Sigmoid colon (tissue), 7 donors: ENCODE results near the gene CACNA2D3. TPM values are rescaled to one million over a fixed set of nuclear protein-coding genes. Genes with fewer than 3 reads are reported as not detected.

ENCODE experiments used
- DNase-seq: peaks from one replicate; pipeline ENCODE4 v3.0.0-alpha.2; 2019
- H3K27ac ChIP-seq, 4 donors: fragments of 200-600 bp; sonication (generic); one replicate each; pipeline ENCODE4 v1.5.1; 2016 to 2019; ENCODE audit warnings: mild to moderate bottlenecking in 1 of 4
- H3K27me3 ChIP-seq, 3 donors: fragments of 200-600 bp; sonication (generic); one replicate each; pipeline ENCODE4 v1.5.1; 2019; ENCODE audit warnings: mild to moderate bottlenecking in 1 of 3
- H3K36me3 ChIP-seq, 4 donors: fragments of 200-600 bp; sonication (generic); one replicate each; pipeline ENCODE4 v1.5.1; 2016 to 2019
- H3K4me1 ChIP-seq, 4 donors: fragments of 200-600 bp; sonication (generic); one replicate each; pipeline ENCODE4 v1.5.1; 2017 to 2019
- H3K4me3 ChIP-seq, 4 donors: fragments of 200-600 bp; sonication (generic); one replicate each; pipeline ENCODE4 v1.5.1; 2017 to 2019; ENCODE audit warnings: mild to moderate bottlenecking in 2 of 4, moderate library complexity in 1 of 4
- H3K9me3 ChIP-seq, 4 donors: fragments of 200-600 bp in 3 of 4; sonication (generic) in 3 of 4; one replicate each; pipeline versions ENCODE4 v1.5.1 to v1.6.1; 2013 to 2019
- CTCF ChIP-seq, 4 experiments: fragments of 450-650 bp in 3 of 4; fragments of 200-600 bp in 1 of 4; IDR thresholded peaks; one replicate each; pipeline ENCODE4 v1.5.1; 2016 to 2019; ENCODE audit warnings: antibody characterized with exemption in 4 of 4, mild to moderate bottlenecking in 3 of 4, moderate library complexity in 2 of 4
- EP300 ChIP-seq, 4 donors: sonication (generic); formaldehyde crosslinking; IDR thresholded peaks; one replicate each; pipeline ENCODE4 v1.6.1; 2017; ENCODE audit warnings: antibody characterized with exemption in 4 of 4
- POLR2A ChIP-seq, 2 donors: fragments of 450-650 bp; IDR thresholded peaks; one replicate each; pipeline ENCODE4 v1.6.1; 2016; ENCODE audit warnings: antibody characterized with exemption in 2 of 2, mild to moderate bottlenecking in 2 of 2, moderate library complexity in 2 of 2
- POLR2AphosphoS5 ChIP-seq, 4 donors: sonication (generic); formaldehyde crosslinking; IDR thresholded peaks; one replicate each; pipeline ENCODE4 v1.6.1; 2017; ENCODE audit warnings: antibody characterized with exemption in 4 of 4
- WGBS, 2 donors: extraction: QIAGEN DNeasy Blood & Tissue Kit; methylation state at CpG; one replicate each; pipeline ENCODE4 v1.1.7; 2013; 5-methylcytosine and 5-hydroxymethylcytosine counted together
- intact Hi-C: fragments of 100-400 bp; cut with DNase I; formaldehyde crosslinking; loops from one replicate; pipeline ENCODE4 v1.15.1; 2023
- polyA plus RNA-seq, 3 donors: library from polyadenylated mRNA; stranded (reverse); fragments of 200-250 nt; gene quantifications; one replicate each; pipeline ENCODE4 v1.2.3, GENCODE V29; 2013
- total RNA-seq, 4 donors: library from RNA; depleted of rRNA; stranded (reverse); fragments of >200 nt; gene quantifications; one replicate each; pipeline ENCODE4 v1.1.0, GENCODE V29; 2016
- donor health status: healthy with polysubstance abuse.
- donor health status: Bipolar disorder and iron deficiency.
- donor health status: healthy.

CACNA2D3 gene
- total and polyA plus RNA-seq, 7 donors: 0.32 to 10.2 (median 4.8) TPM; not detected in 1

- no peaks in the 10 kb centered on the region for H3K36me3 ChIP-seq
- H3K4me1 ChIP-seq: peaks cover 0 to 44% (median 26%) of the 10 kb centered on the region in 4 donors
- WGBS, 2 donors: 92 to 93% methylated on average over 4 of the region's 4 CpGs
- intact Hi-C loops: no loop called here
- TF ChIP-seq EP300 (IDR thresholded peaks at IDR 0.05) (no peak), POLR2A (IDR thresholded peaks at IDR 0.05) (no peak), POLR2AphosphoS5 (IDR thresholded peaks at IDR 0.05) (no peak), CTCF (IDR thresholded peaks at IDR 0.05) (no peak)
- H3K4me3 ChIP-seq: no peak overlapping the region
- no peak overlapping the region for H3K27ac ChIP-seq
- no peaks in the 10 kb centered on the region for H3K27me3 ChIP-seq
- H3K9me3 ChIP-seq: no peaks in the 10 kb centered on the region
- no peak for DNase-seq
Measured at GRCh38 chr3:54985856-54986255, 863.5 kb downstream of the CACNA2D3 start.

GRCh38 chr3:54986294-54986693 is 863.9 kb downstream of the CACNA2D3 start:
- H3K4me1 ChIP-seq: peaks cover 0 to 44% (median 26%) of the 10 kb centered on the region in 4 donors
- DNase-seq: no peak
- no peaks in the 10 kb centered on the region for H3K27me3 ChIP-seq
- intact Hi-C loops: no loop called here
- no peaks in the 10 kb centered on the region for H3K9me3 ChIP-seq
- H3K36me3 ChIP-seq: no peaks in the 10 kb centered on the region
- WGBS, 2 donors: 82% methylated on average over 4 of the region's 4 CpGs
- no peak overlapping the region for H3K27ac ChIP-seq
- TF ChIP-seq POLR2AphosphoS5 (IDR thresholded peaks at IDR 0.05): no peak
- no peak for TF ChIP-seq CTCF (IDR thresholded peaks at IDR 0.05)
- TF ChIP-seq EP300 (IDR thresholded peaks at IDR 0.05): no peak
- no peak for TF ChIP-seq POLR2A (IDR thresholded peaks at IDR 0.05)
- no peak overlapping the region for H3K4me3 ChIP-seq

- TF ChIP-seq POLR2A (IDR thresholded peaks at IDR 0.05) (no peak), EP300 (IDR thresholded peaks at IDR 0.05) (no peak), CTCF (IDR thresholded peaks at IDR 0.05) (no peak), POLR2AphosphoS5 (IDR thresholded peaks at IDR 0.05) (no peak)
- DNase-seq: no peak
- WGBS, 2 donors: 76 to 85% methylated on average over 4 of the region's 4 CpGs
- Histone ChIP-seq H3K36me3 (no peaks in the 10 kb centered on the region), H3K27me3 (no peaks in the 10 kb centered on the region), H3K27ac (no peak overlapping the region), H3K9me3 (no peaks in the 10 kb centered on the region), H3K4me3 (no peak overlapping the region), H3K4me1 (peaks cover 0 to 44% (median 26%) of the 10 kb centered on the region in 4 donors)
- intact Hi-C loops: no loop called here
Measured at GRCh38 chr3:54987719-54988118, 865.4 kb downstream of the CACNA2D3 start.

- no peaks in the 10 kb centered on the region for H3K36me3 ChIP-seq
- WGBS, 2 donors: 55 to 80% methylated on average over 4 of the region's 4 CpGs
- peak overlapping the region in 3 of 4 donors; percentile 47 to 62 (median 51) for H3K27ac ChIP-seq
- H3K27me3 ChIP-seq: no peaks in the 10 kb centered on the region
- intact Hi-C loops: no loop called here
- DNase-seq: no peak
- no peaks in the 10 kb centered on the region for H3K9me3 ChIP-seq
- H3K4me3 ChIP-seq: no peak overlapping the region
- TF ChIP-seq POLR2AphosphoS5 (IDR thresholded peaks at IDR 0.05) (no peak), EP300 (IDR thresholded peaks at IDR 0.05) (no peak), POLR2A (IDR thresholded peaks at IDR 0.05) (no peak), CTCF (IDR thresholded peaks at IDR 0.05) (no peak)
- H3K4me1 ChIP-seq: peaks cover 0 to 39% (median 26%) of the 10 kb centered on the region in 4 donors
Measured at GRCh38 chr3:54988302-54988837, 866.0 kb downstream of the CACNA2D3 start.
